Measurements from ENCODE around the gene FAM98B. TPM values are rescaled to one million over a fixed set of nuclear protein-coding genes. Genes with fewer than 3 reads are reported as not detected.

FAM98B gene
- total and polyA plus RNA-seq, 9 of the 15 experiments (the other 6 are each of a cell fraction or from before 2014, with no cell fraction given) = 3.1 to 42.0 (median 9.4) TPM

- TF ChIP-seq ID3 (CRISPR knock-in tag; IDR thresholded peaks at IDR 0.05) (no peak), ID3 (tag; IDR thresholded peaks at IDR 0.05) (peak; percentile 68), PHB2 (IDR thresholded peaks at IDR 0.05; ENCODE audit: low read depth) (no peak), BHLHE40 (IDR thresholded peaks at IDR 0.05; ENCODE audit: low read length) (peak; percentile 61), CREB3 (tag; conservative IDR thresholded peaks at IDR 0.05; ENCODE audit: low read depth) (peak; percentile 70; the same call in 1 of the 2 replicates), PURB (CRISPR knock-in tag; IDR thresholded peaks at IDR 0.05; ENCODE audit: low read depth) (no peak), CC2D1A (IDR thresholded peaks at IDR 0.05) (peak; percentile 69; the same call in 1 of the 2 replicates), TFE3 (CRISPR knock-in tag; IDR thresholded peaks at IDR 0.05) (no peak), MLX (CRISPR knock-in tag; conservative IDR thresholded peaks at IDR 0.05) (no peak), ATF1 (CRISPR knock-in tag; IDR thresholded peaks at IDR 0.05) (0 out of 2 replicates have a peak, but pooled peaks have one; percentile 34), ATF1 (tag; IDR thresholded peaks at IDR 0.05) (peak; percentile 84), POLR2H (tag; IDR thresholded peaks at IDR 0.05; ENCODE audit: low read depth) (peak; percentile 72; the same call in 1 of the 2 replicates), HSF4 (CRISPR knock-in tag; IDR thresholded peaks at IDR 0.05; ENCODE audit: borderline replicate concordance) (peak; percentile 47; the same call in 1 of the 2 replicates), PHF20 (IDR thresholded peaks at IDR 0.05; ENCODE audit: partially characterized antibody) (peak; percentile 93), RAD21 (CRISPR knock-in tag; conservative IDR thresholded peaks at IDR 0.05 in 1 of 2, IDR thresholded peaks at IDR 0.05 in 1 of 2) (0 out of 4 replicates have a peak, but pooled peaks of 1 of the 2 experiments have one; percentile 3), NR3C1 (CRISPR knock-in tag; IDR thresholded peaks at IDR 0.05) (no peak), ZFP36 (IDR thresholded peaks at IDR 0.05; ENCODE audit: low read depth, low read length, partially characterized antibody) (peak; percentile 26), RHOXF2B (CRISPR knock-in tag; conservative IDR thresholded peaks at IDR 0.05) (no peak), CBX2 (IDR thresholded peaks at IDR 0.05; ENCODE audit: insufficient read depth, low read length, poor library complexity, severe bottlenecking) (no peak), SMAD1 (IDR thresholded peaks at IDR 0.05; ENCODE audit: low read depth, low read length, partially characterized antibody) (no peak), HDAC1 (IDR thresholded peaks at IDR 0.05) (peak in 1 of 2 experiments; percentile 79; a peak in 2 of 4 replicates), CEBPB (tag; IDR thresholded peaks at IDR 0.05) (no peak), COPS2 (conservative IDR thresholded peaks at IDR 0.05) (no peak), USF2 (CRISPR knock-in tag; IDR thresholded peaks at IDR 0.05) (no peak; the same call in 1 of the 2 replicates), SLC30A9 (CRISPR knock-in tag; IDR thresholded peaks at IDR 0.05) (no peak)
These were observed at the start of gene FAM98B (continued) for GRCh38 chr15:38453971-38454695.
